ENCODE data around the gene ABR.
"Not testable (repeated sequence)": the region's sequence is repeated elsewhere in the genome, so short reads cannot be mapped to it uniquely, and the experiment has no call there.

DNA sequence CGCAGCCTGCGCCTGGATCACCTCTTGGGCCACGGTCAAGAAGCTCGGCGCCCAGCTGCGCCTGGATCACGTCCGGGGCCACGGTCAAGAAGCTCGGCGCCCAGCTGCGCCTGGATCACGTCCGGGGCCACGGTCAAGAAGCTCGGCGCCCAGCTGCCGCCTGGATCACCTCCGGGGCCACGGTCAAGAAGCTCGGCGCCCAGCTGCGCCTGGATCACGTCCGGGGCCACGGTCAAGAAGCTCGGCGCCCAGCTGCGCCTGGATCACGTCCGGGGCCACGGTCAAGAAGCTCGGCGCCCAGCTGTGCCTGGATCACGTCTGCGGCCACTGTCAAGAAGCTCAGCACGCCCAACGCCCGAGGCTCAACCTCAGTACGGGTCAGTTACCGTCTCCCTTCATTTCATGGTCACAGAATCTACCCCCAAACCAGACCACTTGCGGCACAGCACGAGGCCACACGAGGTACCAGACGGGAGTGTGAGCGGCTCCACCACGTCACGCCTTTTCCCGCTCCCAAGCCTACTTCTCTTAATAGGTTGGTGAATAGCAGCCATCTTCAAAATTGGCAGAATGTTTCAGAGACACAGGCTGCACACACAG is 131.2 kb downstream of the ABR start:
- TF ChIP-seq CTCF, POLR2A (IDR thresholded peaks at IDR 0.05): not testable (repeated sequence)

Data from adrenal gland (tissue), 5 donors.